HepG2 (cell line): ENCODE results near the gene TSC22D4. TPM values are rescaled to one million over a fixed set of nuclear protein-coding genes. Genes with fewer than 3 reads are reported as not detected.
A peak's percentile ranks its signal among the peaks of the same experiment; 100 is the strongest.

Source experiments
- BCL6 ChIP-seq: IDR thresholded peaks from 2 replicates; pipeline ENCODE4 v1.6.1; 2016; ENCODE audit warnings: missing genetic modification reagents, missing compliant biosample characterization
- DNMT1 ChIP-seq: sonication (generic); formaldehyde crosslinking; IDR thresholded peaks from 2 replicates; pipeline ENCODE4 v1.5.1; 2020; ENCODE audit warnings: mild to moderate bottlenecking, missing genetic modification reagents
- FOXC1 ChIP-seq: sonication (generic); formaldehyde crosslinking; IDR thresholded peaks from 2 replicates; pipeline ENCODE4 v1.8.0; 2022; ENCODE audit warnings: mild to moderate bottlenecking, missing genetic modification reagents, borderline replicate concordance
- GABPB1 ChIP-seq: IDR thresholded peaks from 2 replicates; pipeline ENCODE4 v1.6.1; 2016; ENCODE audit warnings: mild to moderate bottlenecking, missing genetic modification reagents, moderate library complexity, missing compliant biosample characterization
- GFI1 ChIP-seq: sonication (generic); formaldehyde crosslinking; IDR thresholded peaks from 2 replicates; pipeline ENCODE4 v1.5.0; 2020; ENCODE audit warnings: missing genetic modification reagents, mild to moderate bottlenecking, borderline replicate concordance
- HIC2 ChIP-seq: sonication (generic); formaldehyde crosslinking; IDR thresholded peaks from 2 replicates; pipeline ENCODE4 v1.9.0; 2022; ENCODE audit warnings: low read depth, missing genetic modification reagents
- IKZF4 ChIP-seq: sonication (generic); formaldehyde crosslinking; IDR thresholded peaks from 2 replicates; pipeline ENCODE4 v1.5.1; 2020; ENCODE audit warnings: borderline replicate concordance, mild to moderate bottlenecking, low read depth, missing genetic modification reagents; ENCODE audit errors: not compliant biosample characterization
- LCORL ChIP-seq, 2 experiments: fragments of 450-650 bp in 1 of 2; sonication (generic) in 1 of 2; formaldehyde crosslinking in 1 of 2; IDR thresholded peaks; 2 replicates each; pipeline versions ENCODE4 v1.5.0 to v1.6.1; 2017 to 2020; ENCODE audit warnings: antibody characterized with exemption in 1 of 2, missing genetic modification reagents in 1 of 2
- MXD4 ChIP-seq: IDR thresholded peaks from 2 replicates; pipeline ENCODE4 v1.6.1; 2016; ENCODE audit warnings: mild to moderate bottlenecking, missing biosample characterization, missing genetic modification reagents
- PLRG1 ChIP-seq: fragments of 450-650 bp; conservative IDR thresholded peaks from 2 replicates; pipeline ENCODE4 v1.6.1; 2016
- TAF1 ChIP-seq: sonication (generic); formaldehyde crosslinking; IDR thresholded peaks from 2 replicates; pipeline ENCODE4 v1.4.0; 2020; ENCODE audit warnings: missing genetic modification reagents
- ZBTB25 ChIP-seq: IDR thresholded peaks from 2 replicates; pipeline ENCODE4 v1.6.1; 2018; ENCODE audit warnings: missing genetic modification reagents
- ZC3H13 ChIP-seq: sonication (generic); formaldehyde crosslinking; IDR thresholded peaks from 2 replicates; pipeline ENCODE4 v1.8.1; 2023; ENCODE audit warnings: mild to moderate bottlenecking, missing genetic modification reagents, moderate library complexity
- ZFY ChIP-seq: sonication (generic); formaldehyde crosslinking; IDR thresholded peaks from 2 replicates; pipeline ENCODE4 v1.4.0; 2020; ENCODE audit warnings: missing genetic modification reagents
- ZSCAN25 ChIP-seq: sonication (generic); formaldehyde crosslinking; IDR thresholded peaks from 2 replicates; pipeline ENCODE4 v1.8.0; 2022; ENCODE audit warnings: mild to moderate bottlenecking, missing genetic modification reagents
- polyA plus RNA-seq, 8 experiments: library from polyadenylated mRNA; depleted of rRNA in 3 of 8; stranded (reverse) in 7 of 8; unstranded in 1 of 8; fragments of >200 nt; fragmentation: Illumina TruSeq in 4 of 8; extraction: Trizol in 4 of 8; gene quantifications; 2 replicates each; pipeline versions ENCODE4 v1.2.1 to v1.2.3, GENCODE V29; 2011 to 2016; ENCODE audit warnings: low read depth in 4 of 8, missing spikeins in 1 of 8, mixed read lengths in 1 of 8; ENCODE audit not compliant: insufficient read depth in 1 of 8
- total RNA-seq, 5 experiments: library from RNA; depleted of rRNA; stranded (reverse); fragments of >200 nt; fragmentation: Illumina TruSeq; extraction: Trizol; gene quantifications; 2 replicates each; pipeline ENCODE4 v1.2.3, GENCODE V29; 2016; ENCODE audit warnings: low read depth in 1 of 5
- TF ChIP-seq, protein P1 (sequence below): sonication (generic); formaldehyde crosslinking; IDR thresholded peaks from 2 replicates; pipeline ENCODE4 v1.4.0; 2020; ENCODE audit warnings: missing genetic modification reagents
- TF ChIP-seq, protein P2 (sequence below): IDR thresholded peaks from 2 replicates; pipeline ENCODE4 v1.6.1; 2016; ENCODE audit warnings: missing compliant biosample characterization, missing genetic modification reagents, borderline replicate concordance
- TF ChIP-seq, protein P3 (sequence below): IDR thresholded peaks from 2 replicates; pipeline ENCODE4 v1.6.1; 2016; ENCODE audit warnings: low read depth, borderline replicate concordance
- TF ChIP-seq, protein P4 (sequence below): sonication (generic); formaldehyde crosslinking; conservative IDR thresholded peaks from 2 replicates; pipeline ENCODE4 v1.4.0; 2020; ENCODE audit warnings: missing genetic modification reagents

Gene TSC22D4
- total and polyA plus RNA-seq, 2 of the 13 experiments (the other 11 are each of a cell fraction or from before 2014, with no cell fraction given): 7.7 to 8.7 TPM

GRCh38 chr7:100493476-100494264 is 14.7 kb upstream of the TSC22D4 start (continued):
- peak; percentile 39; the same call in 1 of the 2 replicates for TF ChIP-seq TAF1 (CRISPR knock-in tag)
- 0 out of 2 replicates have a peak, but pooled peaks have one; percentile 56 for TF ChIP-seq ZC3H13
- TF ChIP-seq GFI1 (CRISPR knock-in tag): peak; percentile 68; the same call in 1 of the 2 replicates
- TF ChIP-seq GABPB1 (CRISPR knock-in tag): peak; percentile 67; the same call in 1 of the 2 replicates
- peak; percentile 16; the same call in 1 of the 2 replicates for TF ChIP-seq HIC2 (CRISPR knock-in tag)
- TF ChIP-seq ZFY (CRISPR knock-in tag): peak; percentile 55
- TF ChIP-seq, protein P1, sequence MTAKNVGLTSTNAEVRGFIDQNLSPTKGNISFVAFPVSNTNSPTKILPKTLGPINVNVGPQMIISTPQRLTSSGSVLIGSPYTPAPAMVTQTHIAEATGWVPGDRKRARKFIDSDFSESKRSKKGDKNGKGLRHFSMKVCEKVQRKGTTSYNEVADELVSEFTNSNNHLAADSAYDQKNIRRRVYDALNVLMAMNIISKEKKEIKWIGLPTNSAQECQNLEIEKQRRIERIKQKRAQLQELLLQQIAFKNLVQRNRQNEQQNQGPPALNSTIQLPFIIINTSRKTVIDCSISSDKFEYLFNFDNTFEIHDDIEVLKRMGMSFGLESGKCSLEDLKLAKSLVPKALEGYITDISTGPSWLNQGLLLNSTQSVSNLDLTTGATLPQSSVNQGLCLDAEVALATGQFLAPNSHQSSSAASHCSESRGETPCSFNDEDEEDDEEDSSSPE (CRISPR knock-in tag): peak; percentile 54
- 0 out of 2 replicates have a peak, but pooled peaks have one; percentile 29 for TF ChIP-seq MXD4 (CRISPR knock-in tag)
- TF ChIP-seq LCORL (IDR thresholded peaks at IDR 0.05): no peak
- peak; percentile 85; the same call in 1 of the 2 replicates for TF ChIP-seq LCORL (CRISPR knock-in tag; IDR thresholded peaks at IDR 0.05)
- peak; percentile 41; the same call in 1 of the 2 replicates for TF ChIP-seq ZSCAN25 (CRISPR knock-in tag)
- TF ChIP-seq, protein P2, sequence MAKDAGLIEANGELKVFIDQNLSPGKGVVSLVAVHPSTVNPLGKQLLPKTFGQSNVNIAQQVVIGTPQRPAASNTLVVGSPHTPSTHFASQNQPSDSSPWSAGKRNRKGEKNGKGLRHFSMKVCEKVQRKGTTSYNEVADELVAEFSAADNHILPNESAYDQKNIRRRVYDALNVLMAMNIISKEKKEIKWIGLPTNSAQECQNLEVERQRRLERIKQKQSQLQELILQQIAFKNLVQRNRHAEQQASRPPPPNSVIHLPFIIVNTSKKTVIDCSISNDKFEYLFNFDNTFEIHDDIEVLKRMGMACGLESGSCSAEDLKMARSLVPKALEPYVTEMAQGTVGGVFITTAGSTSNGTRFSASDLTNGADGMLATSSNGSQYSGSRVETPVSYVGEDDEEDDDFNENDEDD: peak; percentile 51; the same call in 1 of the 2 replicates
- TF ChIP-seq FOXC1: no peak
- no peak for TF ChIP-seq PLRG1
- TF ChIP-seq, protein P3, sequence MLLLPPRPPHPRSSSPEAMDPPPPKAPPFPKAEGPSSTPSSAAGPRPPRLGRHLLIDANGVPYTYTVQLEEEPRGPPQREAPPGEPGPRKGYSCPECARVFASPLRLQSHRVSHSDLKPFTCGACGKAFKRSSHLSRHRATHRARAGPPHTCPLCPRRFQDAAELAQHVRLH (CRISPR knock-in tag): peak; percentile 67; the same call in 1 of the 2 replicates
- TF ChIP-seq ZBTB25 (CRISPR knock-in tag): no peak; the same call in 1 of the 2 replicates
- TF ChIP-seq BCL6: peak; percentile 25
- TF ChIP-seq IKZF4 (CRISPR knock-in tag): peak; percentile 49
- TF ChIP-seq, protein P4, sequence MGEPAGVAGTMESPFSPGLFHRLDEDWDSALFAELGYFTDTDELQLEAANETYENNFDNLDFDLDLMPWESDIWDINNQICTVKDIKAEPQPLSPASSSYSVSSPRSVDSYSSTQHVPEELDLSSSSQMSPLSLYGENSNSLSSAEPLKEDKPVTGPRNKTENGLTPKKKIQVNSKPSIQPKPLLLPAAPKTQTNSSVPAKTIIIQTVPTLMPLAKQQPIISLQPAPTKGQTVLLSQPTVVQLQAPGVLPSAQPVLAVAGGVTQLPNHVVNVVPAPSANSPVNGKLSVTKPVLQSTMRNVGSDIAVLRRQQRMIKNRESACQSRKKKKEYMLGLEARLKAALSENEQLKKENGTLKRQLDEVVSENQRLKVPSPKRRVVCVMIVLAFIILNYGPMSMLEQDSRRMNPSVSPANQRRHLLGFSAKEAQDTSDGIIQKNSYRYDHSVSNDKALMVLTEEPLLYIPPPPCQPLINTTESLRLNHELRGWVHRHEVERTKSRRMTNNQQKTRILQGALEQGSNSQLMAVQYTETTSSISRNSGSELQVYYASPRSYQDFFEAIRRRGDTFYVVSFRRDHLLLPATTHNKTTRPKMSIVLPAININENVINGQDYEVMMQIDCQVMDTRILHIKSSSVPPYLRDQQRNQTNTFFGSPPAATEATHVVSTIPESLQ (CRISPR knock-in tag): 0 out of 2 replicates have a peak, but pooled peaks have one; percentile 29
- no peak for TF ChIP-seq DNMT1 (CRISPR knock-in tag)
